ENCODE data around the gene TRABD.

- TF ChIP-seq POLR2AphosphoS5 (IDR thresholded peaks at IDR 0.05; ENCODE audit: low read depth, low read length) (peak; percentile 24; the same call in 1 of the 2 replicates), SIN3A (IDR thresholded peaks at IDR 0.05; ENCODE audit: borderline replicate concordance, insufficient read depth, low read length) (no peak), TAF1 (IDR thresholded peaks at IDR 0.05; ENCODE audit: borderline replicate concordance, insufficient read depth, low read length) (no peak)
These were observed 14.2 kb downstream of the TRABD start for GRCh38 chr22:50199829-50200460.
